ENCODE data around the gene MMP24OS.

The MMP24OS gene

GRCh38 chr20:35271073-35271882, 6.6 kb downstream of the MMP24OS start:
- TF ChIP-seq FOXM1 (IDR thresholded peaks at IDR 0.05; ENCODE audit: borderline replicate concordance, low read depth) = no peak
- 0 out of 2 replicates have a peak, but pooled peaks have one; percentile 7 for TF ChIP-seq USF1 (IDR thresholded peaks at IDR 0.05)
- TF ChIP-seq YY1 (IDR thresholded peaks at IDR 0.05; ENCODE audit: low read depth) = no peak
- no peak for TF ChIP-seq ZBTB7A (IDR thresholded peaks at IDR 0.05; ENCODE audit: low read depth)

GRCh38 chr20:35270021-35270902, 7.7 kb downstream of the MMP24OS start:
- no peak for TF ChIP-seq ZBTB7A (IDR thresholded peaks at IDR 0.05; ENCODE audit: low read depth)
- no peak for TF ChIP-seq CEBPB (IDR thresholded peaks at IDR 0.05)
- TF ChIP-seq TAF1 (IDR thresholded peaks at IDR 0.05; ENCODE audit: low read depth) = no peak
- no peak for TF ChIP-seq USF1 (IDR thresholded peaks at IDR 0.05)
- TF ChIP-seq MAX (IDR thresholded peaks at IDR 0.05) = no peak
- TF ChIP-seq CREB1 (IDR thresholded peaks at IDR 0.05; ENCODE audit: low read depth) = no peak
- no peak for TF ChIP-seq YY1 (IDR thresholded peaks at IDR 0.05; ENCODE audit: low read depth)
- no peak for TF ChIP-seq TEAD4 (IDR thresholded peaks at IDR 0.05)
- no peak for TF ChIP-seq RAD21 (IDR thresholded peaks at IDR 0.05; ENCODE audit: low read depth)
- no peak for TF ChIP-seq REST (IDR thresholded peaks at IDR 0.05; ENCODE audit: low read depth)
- no peak for TF ChIP-seq FOXM1 (IDR thresholded peaks at IDR 0.05; ENCODE audit: borderline replicate concordance, low read depth)
- TF ChIP-seq TCF12 (IDR thresholded peaks at IDR 0.05; ENCODE audit: low read depth) = no peak

- TF ChIP-seq EGR1 (IDR thresholded peaks at IDR 0.05) = no peak
- peak; percentile 89 for TF ChIP-seq RAD21 (IDR thresholded peaks at IDR 0.05; ENCODE audit: low read depth)
- no peak for TF ChIP-seq FOXM1 (IDR thresholded peaks at IDR 0.05; ENCODE audit: borderline replicate concordance, low read depth)
- TF ChIP-seq REST (IDR thresholded peaks at IDR 0.05; ENCODE audit: low read depth) = no peak
Observed at GRCh38 chr20:35269055-35269781, 8.7 kb downstream of the MMP24OS start.

- TF ChIP-seq EP300 (IDR thresholded peaks at IDR 0.05; ENCODE audit: borderline replicate concordance) = no peak
- no peak for TF ChIP-seq TEAD4 (IDR thresholded peaks at IDR 0.05)
- no peak for TF ChIP-seq FOXM1 (IDR thresholded peaks at IDR 0.05; ENCODE audit: borderline replicate concordance, low read depth)
- no peak for TF ChIP-seq TCF12 (IDR thresholded peaks at IDR 0.05; ENCODE audit: low read depth)
- TF ChIP-seq MAX (IDR thresholded peaks at IDR 0.05) = no peak
- TF ChIP-seq RAD21 (IDR thresholded peaks at IDR 0.05; ENCODE audit: low read depth) = no peak
- TF ChIP-seq ZBTB7A (IDR thresholded peaks at IDR 0.05; ENCODE audit: low read depth) = no peak
- TF ChIP-seq EGR1 (IDR thresholded peaks at IDR 0.05) = no peak
- TF ChIP-seq YY1 (IDR thresholded peaks at IDR 0.05; ENCODE audit: low read depth) = no peak
- no peak for TF ChIP-seq CEBPB (IDR thresholded peaks at IDR 0.05)
- TF ChIP-seq NFIC (IDR thresholded peaks at IDR 0.05) = no peak
- TF ChIP-seq REST (IDR thresholded peaks at IDR 0.05; ENCODE audit: low read depth) = no peak
- TF ChIP-seq USF1 (IDR thresholded peaks at IDR 0.05) = no peak
- TF ChIP-seq CREB1 (IDR thresholded peaks at IDR 0.05; ENCODE audit: low read depth) = no peak
Observed at GRCh38 chr20:35267092-35267491, 10.8 kb downstream of the MMP24OS start.

All from Ishikawa (cell line).